Measurements from ENCODE around the gene ARHGAP20.

Gene ARHGAP20

DNA sequence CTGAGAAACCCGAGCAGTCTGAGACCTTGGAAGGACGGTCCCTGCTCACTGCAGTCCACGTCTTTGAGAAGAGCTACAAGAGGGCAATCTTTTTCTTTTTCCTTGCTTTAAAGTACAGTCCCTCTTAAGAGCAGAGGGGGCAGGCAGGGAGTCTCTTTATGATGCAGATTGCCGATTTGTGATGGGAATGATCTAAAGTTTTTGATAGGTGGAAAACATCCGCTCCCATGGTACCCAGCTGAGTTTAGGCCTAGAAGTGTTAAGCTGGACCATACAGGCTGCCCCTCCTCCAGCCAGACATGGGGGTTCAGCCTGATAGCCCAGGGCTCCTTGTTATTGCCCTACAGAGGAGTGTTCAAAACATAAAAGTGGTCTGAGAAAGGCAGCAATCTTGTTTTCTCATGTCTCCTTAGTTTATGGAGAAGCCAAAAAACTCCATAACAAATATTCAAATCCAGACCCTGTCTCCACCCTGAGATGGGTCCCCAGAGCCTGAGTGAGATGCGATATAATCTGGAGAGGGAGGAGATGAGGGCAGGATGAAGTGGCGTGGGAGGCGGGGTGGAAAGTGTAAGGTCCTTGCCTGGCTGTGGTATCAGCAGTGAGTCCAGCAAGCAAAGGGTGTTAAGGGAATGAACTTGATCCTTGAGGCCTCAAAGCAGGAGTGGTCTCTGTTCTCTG lies 147.4 kb downstream of the ARHGAP20 start:
- DNase-seq (ENCODE audit: low read depth) = no peak
- no peak overlapping the region for H3K4me3 ChIP-seq (ENCODE audit: control insufficient read depth, low read depth, low read length)
- TF ChIP-seq, protein P1, sequence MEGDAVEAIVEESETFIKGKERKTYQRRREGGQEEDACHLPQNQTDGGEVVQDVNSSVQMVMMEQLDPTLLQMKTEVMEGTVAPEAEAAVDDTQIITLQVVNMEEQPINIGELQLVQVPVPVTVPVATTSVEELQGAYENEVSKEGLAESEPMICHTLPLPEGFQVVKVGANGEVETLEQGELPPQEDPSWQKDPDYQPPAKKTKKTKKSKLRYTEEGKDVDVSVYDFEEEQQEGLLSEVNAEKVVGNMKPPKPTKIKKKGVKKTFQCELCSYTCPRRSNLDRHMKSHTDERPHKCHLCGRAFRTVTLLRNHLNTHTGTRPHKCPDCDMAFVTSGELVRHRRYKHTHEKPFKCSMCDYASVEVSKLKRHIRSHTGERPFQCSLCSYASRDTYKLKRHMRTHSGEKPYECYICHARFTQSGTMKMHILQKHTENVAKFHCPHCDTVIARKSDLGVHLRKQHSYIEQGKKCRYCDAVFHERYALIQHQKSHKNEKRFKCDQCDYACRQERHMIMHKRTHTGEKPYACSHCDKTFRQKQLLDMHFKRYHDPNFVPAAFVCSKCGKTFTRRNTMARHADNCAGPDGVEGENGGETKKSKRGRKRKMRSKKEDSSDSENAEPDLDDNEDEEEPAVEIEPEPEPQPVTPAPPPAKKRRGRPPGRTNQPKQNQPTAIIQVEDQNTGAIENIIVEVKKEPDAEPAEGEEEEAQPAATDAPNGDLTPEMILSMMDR (conservative IDR thresholded peaks at IDR 0.05; ENCODE audit: control insufficient read depth, insufficient read depth, low read depth, low read length) = no peak

- no peak for DNase-seq (ENCODE audit: low read depth)
Observed at GRCh38 chr11:110544779-110545178, 167.5 kb downstream of the ARHGAP20 start.

DNA sequence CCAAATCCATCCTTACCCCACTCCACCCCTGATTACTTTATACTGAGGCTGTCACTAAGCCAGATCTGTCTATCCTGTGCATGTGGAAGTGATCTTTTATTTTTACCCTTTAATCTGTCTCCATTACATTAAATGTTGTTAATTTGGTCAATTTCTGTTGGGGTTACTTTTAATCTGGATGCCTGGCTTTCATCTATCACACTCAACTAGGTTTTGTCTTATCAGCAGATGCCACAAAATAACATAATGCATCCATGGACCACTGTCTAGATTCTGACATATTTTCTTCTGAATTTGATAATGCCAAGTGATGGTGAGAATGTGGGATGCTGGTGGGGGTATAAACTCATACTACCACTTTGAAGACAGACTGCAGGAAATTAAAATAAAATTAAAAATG lies 174.1 kb downstream of the ARHGAP20 start:
- no peak overlapping the region for H3K4me3 ChIP-seq (ENCODE audit: control insufficient read depth, low read depth, low read length)
- TF ChIP-seq, protein P1 (conservative IDR thresholded peaks at IDR 0.05; ENCODE audit: control insufficient read depth, insufficient read depth, low read depth, low read length) = no peak
- no peak for DNase-seq (ENCODE audit: low read depth)

More at GRCh38 chr11:110544779-110545178, 167.5 kb downstream of the ARHGAP20 start:
- TF ChIP-seq, protein P1 (conservative IDR thresholded peaks at IDR 0.05; ENCODE audit: control insufficient read depth, insufficient read depth, low read depth, low read length) = no peak
- no peak overlapping the region for H3K4me3 ChIP-seq (ENCODE audit: control insufficient read depth, low read depth, low read length)

GRCh38 chr11:110530900-110531741 lies 181.1 kb downstream of the ARHGAP20 start:
- TF ChIP-seq, protein P1 (conservative IDR thresholded peaks at IDR 0.05; ENCODE audit: control insufficient read depth, insufficient read depth, low read depth, low read length) = no peak
- no peak overlapping the region for H3K4me3 ChIP-seq (ENCODE audit: control insufficient read depth, low read depth, low read length)
- no peak for DNase-seq (ENCODE audit: low read depth)

DNA sequence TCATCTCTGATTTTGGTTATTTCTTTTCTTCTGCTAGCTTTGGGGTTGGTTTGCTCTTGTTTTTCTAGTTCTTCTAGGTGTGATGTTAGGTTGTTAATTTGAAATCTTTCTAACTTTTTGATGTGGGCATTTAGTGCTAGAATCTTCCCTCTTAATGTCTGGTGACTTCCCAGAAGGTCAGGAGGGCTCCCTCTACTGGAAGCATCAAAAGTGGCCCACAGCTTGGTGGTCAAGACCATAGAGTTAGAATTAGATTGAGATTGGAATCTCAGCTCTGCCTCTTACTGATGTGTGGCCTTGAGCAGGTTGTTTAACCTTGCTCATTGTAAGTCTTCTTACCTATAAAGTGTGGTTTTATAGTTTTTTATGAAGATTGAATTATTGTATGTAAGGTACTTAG lies 183.2 kb downstream of the ARHGAP20 start:
- TF ChIP-seq, protein P1 (conservative IDR thresholded peaks at IDR 0.05; ENCODE audit: control insufficient read depth, insufficient read depth, low read depth, low read length) = peak; percentile 51
- DNase-seq (ENCODE audit: low read depth) = peak; percentile 38
- H3K4me3 ChIP-seq (ENCODE audit: control insufficient read depth, low read depth, low read length) = no peak overlapping the region

DNA sequence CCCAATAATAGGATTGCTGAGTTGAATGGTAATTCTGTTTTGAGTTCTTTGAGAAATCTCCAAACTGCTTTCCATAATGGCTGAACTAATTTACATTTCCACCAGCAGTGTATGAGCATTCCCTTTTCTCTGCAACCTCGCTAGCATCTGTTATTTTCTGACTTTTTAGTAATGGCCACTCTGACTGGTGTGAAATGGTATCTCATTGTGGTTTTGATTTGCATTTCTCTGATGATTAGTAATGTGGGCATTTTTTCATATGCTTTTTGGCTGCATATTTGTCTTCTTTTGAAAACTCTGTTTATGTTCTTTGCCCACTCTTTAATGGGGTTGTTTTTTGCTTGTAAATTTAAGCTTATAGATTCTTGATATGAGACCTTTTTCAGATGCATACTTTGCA lies 185.1 kb downstream of the ARHGAP20 start:
- TF ChIP-seq, protein P1 (conservative IDR thresholded peaks at IDR 0.05; ENCODE audit: control insufficient read depth, insufficient read depth, low read depth, low read length) = no peak
- no peak overlapping the region for H3K4me3 ChIP-seq (ENCODE audit: control insufficient read depth, low read depth, low read length)
- DNase-seq (ENCODE audit: low read depth) = peak; percentile 46
